HG03521 (cell line): ENCODE results near the gene KCNIP1.

Source experiments
- ATAC-seq: cut with Tn5 transposase; IDR thresholded peaks from one replicate; pipeline ENCODE4 v1.9.1; 2021; ENCODE audit warnings: mild to moderate bottlenecking, moderate library complexity; ENCODE audit not compliant: unreplicated experiment

KCNIP1 gene

DNA sequence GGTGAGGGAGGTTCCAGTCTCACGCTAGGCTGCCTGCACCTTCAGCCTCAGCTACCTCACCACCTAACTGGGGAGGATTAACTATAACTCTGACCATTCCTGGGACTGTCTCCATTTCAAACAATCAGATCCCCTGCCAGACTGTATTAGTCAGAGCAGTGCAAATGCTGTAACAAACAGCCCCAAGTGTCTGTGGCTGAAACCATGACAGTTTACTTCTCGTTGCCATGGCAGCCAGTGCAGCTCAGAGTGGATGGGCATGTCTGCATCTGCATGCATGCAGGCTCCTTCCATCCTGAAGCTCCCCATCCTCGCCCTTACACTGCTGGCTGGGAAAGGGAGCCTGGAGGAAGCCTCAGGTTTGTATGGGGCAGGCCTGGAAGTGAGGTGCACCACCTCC is 86.7 kb downstream of the KCNIP1 start:
- no peak for ATAC-seq

- ATAC-seq = no peak
Measured at GRCh38 chr5:170591054-170591453, 87.2 kb downstream of the KCNIP1 start.

DNA sequence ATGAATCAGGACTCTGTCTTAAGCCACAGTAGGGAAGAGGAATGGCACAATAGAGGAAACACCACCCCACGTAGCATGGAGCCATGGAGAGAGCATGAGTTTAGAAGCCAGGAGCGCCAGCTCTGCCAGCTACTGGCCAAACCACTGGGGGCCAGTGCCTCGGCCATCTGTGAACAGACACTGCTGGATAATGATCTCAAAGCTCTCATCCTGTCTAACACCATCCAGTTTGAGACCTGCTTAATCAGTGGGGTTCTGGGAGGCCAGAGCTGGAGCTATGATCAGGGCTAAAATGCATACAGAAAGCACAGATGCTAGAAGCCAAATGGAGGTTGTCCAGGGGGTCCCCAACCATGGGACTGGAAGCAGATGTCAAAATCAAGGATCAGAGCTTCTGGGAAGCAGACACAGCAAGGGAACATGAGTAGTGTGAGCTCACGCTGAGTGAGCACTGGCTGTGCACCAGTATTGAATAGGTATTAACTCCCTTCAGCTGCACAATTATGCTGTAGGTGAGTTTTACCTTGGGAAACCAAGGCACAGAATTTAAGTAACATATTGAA is 92.7 kb downstream of the KCNIP1 start:
- ATAC-seq = no peak

GRCh38 chr5:170597109-170597751 is 93.4 kb downstream of the KCNIP1 start:
- ATAC-seq = no peak

GRCh38 chr5:170597872-170598271 is 94.1 kb downstream of the KCNIP1 start:
- no peak for ATAC-seq

DNA sequence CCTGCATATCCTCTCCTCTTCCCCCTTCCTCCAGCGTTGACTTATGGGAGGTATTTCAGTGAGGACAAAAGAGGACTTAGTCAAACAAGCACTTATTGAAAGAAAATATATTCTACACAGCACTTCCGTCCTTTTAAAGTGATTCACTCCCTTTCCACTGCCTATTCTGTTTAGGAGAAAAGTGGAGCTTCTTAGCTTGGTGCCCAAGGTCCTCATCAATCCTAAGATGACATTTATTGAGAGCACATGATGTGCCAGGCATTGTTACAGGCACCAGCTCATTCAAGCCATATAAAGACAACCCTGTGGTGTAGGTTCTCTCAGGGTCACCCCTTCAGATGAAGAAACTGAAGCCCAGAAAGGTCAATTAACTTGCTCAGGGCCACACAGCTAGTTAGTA is 95.9 kb downstream of the KCNIP1 start:
- no peak for ATAC-seq

GRCh38 chr5:170601619-170602018 is 97.8 kb downstream of the KCNIP1 start:
- no peak for ATAC-seq

GRCh38 chr5:170603109-170603508 is 99.3 kb downstream of the KCNIP1 start:
- ATAC-seq = no peak

DNA sequence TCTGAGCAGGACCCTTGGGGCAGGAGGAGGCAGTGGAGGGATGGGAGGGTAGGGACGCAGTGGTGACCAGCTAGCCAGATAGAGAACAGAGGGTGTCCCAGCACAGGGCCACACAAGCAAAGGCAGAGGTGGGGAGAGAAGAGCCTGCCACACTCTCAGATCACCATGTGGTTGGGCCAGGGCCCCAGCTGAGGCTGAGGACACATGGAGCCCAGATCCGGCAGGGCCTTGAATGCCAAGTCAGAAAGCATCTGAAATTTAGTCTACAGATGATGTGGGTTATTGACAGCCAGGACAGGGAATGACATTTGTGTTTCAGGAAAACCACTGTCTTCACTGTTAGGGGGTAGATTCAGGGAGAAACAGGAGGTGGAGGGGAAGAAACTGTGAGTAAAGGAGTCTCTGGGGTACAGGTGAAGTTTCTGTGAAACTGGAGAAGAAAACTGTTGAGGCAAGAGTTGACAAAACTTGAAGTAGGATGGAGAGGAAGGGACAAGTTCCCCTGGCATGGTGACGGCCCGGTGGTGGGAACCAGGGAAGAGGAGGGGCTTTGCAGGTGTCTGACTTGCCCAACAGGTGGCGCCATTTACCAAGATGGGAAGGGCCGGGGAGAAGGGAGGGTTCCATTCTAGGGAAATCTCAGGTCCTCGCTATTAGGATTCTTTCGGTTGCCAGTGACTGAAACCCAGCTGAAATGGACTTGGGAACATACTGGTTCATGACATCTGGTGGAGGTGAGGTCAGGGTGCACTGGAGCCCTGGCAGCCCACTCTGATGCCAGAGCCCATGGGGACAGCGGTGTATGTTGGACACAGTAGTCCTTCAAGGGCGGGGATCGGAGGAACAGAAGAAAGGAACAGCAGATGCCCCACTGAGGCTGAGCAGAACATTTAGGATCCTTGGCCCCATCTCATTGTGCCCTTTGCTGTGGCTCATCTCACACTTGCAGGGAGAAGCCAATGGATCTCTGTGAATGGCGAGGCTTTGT is 100.1 kb downstream of the KCNIP1 start:
- ATAC-seq = peak; percentile 51

DNA sequence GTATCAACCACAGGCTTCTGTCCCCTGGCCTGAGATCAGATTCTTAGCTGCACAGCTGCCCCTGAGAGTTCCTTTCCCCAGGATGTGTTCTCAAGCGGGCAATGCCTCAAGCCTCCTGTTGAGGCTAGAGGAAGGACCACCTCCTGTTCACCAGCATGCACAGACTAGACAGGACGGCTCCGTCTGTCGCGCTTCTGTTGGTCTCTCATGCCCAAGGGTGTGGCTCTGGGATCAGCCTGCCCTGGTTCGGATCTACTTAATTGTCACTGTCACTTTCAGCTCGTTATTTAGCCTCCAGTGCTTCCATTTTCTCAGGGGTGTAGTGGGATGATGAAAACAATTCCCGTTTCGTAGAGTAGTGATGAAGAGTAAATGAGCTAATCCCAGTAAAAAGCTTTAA is 103.1 kb downstream of the KCNIP1 start:
- ATAC-seq = no peak

GRCh38 chr5:170611449-170612090 is 107.8 kb downstream of the KCNIP1 start:
- no peak for ATAC-seq

- no peak for ATAC-seq
Measured at GRCh38 chr5:170612256-170612678, 108.4 kb downstream of the KCNIP1 start.

DNA sequence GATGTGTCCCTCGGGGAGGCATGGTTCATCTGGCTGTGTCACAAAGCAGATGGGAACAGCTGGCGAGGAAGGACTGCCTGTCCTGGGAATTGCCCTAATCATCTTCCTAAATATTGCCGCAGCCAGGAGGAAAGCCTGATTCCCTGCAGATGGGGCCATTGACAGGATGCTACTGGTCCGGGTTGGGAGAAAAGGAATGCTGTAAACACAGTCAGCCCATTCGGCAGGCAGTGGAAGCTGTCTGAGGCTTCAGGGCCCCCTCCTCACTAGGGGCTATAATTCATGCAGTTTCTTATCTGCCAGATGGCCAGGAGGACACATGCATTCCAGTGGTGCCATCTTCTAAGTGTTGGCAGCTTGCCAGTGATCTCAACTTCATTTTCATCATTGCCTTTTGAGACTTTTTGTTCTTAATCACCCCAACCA is 110.3 kb downstream of the KCNIP1 start:
- no peak for ATAC-seq

- ATAC-seq = no peak
Measured at GRCh38 chr5:170614720-170615119, 110.9 kb downstream of the KCNIP1 start.

- ATAC-seq = no peak
Measured at GRCh38 chr5:170617533-170618490, 114.0 kb downstream of the KCNIP1 start.

DNA sequence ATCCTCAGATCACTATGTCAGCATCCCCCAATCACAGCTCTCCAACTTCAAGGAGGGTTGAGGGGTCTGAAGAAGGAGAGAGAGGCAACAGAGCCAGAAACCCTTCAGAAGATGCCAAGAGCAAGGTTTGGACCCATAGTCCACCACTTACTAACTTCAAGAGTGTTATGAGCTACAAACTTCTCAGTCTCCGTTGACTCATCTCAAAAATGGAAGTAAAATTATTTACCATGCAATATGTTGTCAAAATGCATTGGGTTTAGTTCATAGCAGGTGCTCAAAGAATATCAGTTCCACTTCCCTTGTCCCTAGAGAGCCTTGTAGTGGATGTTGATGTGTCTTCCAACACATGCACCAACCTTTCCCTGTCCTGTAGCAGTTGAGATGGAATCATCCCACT is 116.0 kb downstream of the KCNIP1 start:
- ATAC-seq = no peak

GRCh38 chr5:170622933-170623332 is 119.1 kb downstream of the KCNIP1 start:
- no peak for ATAC-seq

- ATAC-seq = no peak
Measured at GRCh38 chr5:170623576-170624181, 119.9 kb downstream of the KCNIP1 start.
